Superior temporal gyrus (tissue), 1 donor: ENCODE measurements around the gene KRAS.
"Not testable (repeated sequence)": the region's sequence is repeated elsewhere in the genome, so short reads cannot be mapped to it uniquely, and the experiment has no call there.

Experiments
- DNase-seq: peaks from one replicate; pipeline ENCODE4 v3.0.0-alpha.2; 2016; ENCODE audit errors: extremely low spot score

Gene KRAS

DNA sequence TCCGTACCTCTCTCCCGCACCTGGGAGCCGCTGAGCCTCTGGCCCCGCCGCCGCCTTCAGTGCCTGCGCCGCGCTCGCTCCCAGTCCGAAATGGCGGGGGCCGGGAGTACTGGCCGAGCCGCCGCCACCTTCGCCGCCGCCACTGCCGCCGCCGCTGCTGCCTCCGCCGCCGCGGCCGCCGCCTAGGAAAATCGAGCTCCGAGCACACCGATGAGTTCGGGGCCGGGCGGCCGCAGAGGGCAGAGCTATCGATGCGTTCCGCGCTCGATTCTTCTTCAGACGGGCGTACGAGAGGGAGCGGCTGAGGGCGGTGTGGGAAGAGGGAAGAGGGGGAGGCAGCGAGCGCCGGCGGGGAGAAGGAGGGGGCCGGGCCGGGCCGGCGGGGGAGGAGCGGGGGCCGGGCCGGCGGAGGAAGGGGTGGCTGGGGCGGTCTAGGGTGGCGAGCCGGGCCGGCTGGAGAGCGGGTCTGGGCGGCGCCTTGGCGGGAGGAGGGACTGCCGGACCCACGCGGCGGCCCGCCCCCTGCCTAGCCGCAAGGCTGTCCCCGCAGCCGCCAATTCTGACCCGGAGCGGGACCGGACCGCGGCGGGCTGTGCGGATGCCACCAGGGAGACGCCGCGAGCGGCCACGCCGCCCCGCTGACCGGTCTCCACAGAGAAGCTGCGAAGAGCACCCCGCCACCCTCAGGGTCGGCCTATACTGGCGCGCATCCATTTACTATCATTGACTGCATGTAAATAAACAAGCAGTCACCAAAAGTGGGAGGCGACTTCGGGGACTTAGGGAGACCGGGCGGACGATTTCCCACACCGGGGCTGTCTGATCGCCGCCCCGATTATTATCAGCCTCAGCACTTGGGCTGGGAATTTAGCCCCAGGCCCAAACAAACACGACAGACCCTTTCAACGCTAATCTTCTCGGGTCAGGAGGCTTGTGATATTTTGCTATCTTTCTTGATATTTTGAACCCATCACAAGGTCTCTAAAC is at the start of gene KRAS:
Gene KRAS (minus strand): TSS at position 186 of the 987 bp plus-strand sequence.
- DNase-seq, result peak; percentile 96

DNA sequence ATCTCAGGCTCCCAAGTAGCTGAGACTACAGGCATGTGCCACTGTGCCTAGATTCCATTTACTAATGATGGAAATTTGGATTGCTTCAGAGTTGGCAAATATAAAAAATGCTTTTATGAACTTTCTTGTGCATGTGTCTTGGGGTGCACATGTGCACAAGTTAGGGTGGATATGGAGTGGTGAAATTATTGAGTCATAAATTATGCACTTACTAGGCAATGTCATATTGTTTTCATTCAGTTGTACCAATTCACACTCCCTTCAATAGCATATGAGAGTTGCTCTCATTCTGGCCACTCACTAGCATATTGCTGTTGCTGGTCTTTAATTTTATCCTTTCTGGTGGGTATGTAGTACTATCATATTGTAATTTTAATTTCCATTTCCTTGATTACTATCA is 45.7 kb upstream of the KRAS start:
- no peak for DNase-seq

DNA sequence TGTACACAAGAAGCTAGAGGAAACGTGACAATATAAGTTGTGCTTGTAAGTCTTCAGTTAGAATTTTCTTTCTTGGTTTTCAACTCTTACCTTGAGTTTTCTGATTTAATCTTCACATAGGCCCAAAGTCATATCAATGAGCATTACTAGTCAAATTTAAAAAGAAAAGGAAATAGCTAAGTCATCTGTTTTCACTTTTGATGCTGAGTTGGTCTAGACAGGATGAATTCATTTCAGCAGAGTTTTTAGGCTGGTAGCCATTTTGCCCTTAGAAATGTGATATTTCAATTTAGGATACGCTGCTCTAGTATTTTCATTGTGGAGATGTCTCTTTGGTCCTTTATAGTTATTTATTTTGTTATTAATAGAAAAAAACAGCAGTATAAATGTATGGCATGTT is 44.6 kb upstream of the KRAS start:
- DNase-seq, result no peak

DNA sequence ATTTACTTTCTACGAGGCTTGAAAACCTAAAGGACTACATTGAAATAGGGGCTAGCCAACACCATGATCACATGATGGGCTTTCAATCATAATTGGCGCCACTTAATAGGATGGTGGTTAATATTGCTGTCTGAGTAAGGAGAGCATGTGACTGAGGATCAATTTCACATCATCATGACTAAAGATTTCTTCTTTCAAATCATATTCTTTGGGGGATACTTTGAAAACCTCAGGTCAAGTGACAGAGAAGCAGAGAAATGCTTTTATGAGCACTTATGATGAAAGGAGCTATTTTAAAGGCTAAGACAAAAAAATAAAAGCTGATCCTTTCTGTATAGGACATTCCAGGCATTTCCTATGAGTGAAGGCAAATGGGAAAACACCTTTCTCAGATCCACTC is 42.9 kb upstream of the KRAS start:
- DNase-seq, result no peak

DNA sequence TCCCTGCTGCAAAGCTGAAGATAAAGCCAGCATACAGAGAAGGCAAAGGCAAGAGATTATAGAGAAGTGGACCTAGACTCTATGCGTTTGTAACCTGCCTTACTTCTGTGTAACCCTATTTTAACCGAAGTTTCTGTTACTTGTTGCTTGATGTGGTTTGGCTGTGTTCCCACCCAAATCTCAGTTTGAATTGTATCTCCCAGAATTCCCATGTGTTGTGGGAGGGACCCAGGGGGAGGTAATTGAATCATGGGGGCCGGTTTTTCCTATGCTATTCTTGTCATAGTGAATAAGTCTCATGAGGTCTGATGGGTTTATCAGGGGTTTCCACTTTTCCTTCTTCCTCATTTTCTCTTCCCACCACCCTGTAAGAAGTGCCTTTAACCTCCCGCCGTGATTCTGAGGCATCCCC is 42.1 kb upstream of the KRAS start:
- DNase-seq, result not testable (repeated sequence)

DNA sequence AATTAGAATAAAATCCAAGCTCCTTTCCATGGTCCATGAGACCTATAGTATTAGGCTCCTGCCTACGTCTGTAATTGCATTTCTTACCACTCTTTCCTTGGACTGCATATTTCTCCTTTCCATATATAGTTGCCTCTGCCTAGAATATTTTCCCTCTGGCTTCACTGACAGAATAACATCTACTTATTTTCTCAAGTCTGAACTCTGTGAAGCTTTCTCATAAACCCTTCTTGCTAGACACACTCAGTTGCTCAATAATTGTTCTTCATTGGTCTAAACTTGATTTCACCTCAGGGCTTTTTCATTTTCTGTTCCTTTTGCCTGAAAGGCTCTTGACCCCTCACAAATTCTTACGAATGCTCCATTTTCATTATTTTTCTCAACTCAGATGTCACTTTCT is 36.9 kb upstream of the KRAS start:
- DNase-seq, result no peak

DNA sequence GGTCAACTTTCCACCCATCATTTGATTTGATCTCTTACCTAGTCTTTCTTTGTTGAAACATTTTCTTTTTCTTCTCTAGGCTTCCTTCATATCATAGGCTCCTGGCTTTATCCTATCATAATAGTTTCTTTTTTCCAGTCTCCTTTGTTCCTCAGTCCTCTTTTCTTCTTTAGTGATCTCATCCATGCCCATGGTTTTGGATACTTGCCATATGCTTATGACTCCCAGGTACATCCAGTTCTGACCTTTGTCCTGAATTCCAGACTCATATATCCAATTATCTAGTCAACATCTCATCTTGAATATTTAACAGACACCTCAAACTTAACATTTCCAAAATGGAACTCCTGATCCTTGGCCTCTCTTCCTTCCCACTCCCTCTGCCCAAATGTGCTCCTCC is 36.1 kb upstream of the KRAS start:
- DNase-seq, result no peak

DNA sequence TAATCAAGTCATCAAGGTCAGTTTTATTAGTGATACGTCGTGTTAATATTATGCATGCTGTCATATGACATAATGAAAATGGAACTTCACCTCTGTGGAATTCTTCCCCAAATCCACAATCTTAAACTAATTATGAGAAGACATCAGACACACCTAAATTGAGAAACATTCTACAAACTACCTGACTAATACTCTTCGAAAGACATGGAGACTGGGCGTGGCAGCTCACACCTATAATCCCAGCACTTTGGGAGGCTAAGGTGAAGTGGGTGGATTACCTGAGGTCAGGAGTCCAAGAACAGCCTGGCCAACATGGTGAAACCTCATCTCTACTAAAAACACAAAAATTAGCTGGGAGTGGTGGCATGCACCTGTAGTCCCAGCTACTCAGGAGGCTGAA is 33.3 kb upstream of the KRAS start:
- DNase-seq, result no peak

DNA sequence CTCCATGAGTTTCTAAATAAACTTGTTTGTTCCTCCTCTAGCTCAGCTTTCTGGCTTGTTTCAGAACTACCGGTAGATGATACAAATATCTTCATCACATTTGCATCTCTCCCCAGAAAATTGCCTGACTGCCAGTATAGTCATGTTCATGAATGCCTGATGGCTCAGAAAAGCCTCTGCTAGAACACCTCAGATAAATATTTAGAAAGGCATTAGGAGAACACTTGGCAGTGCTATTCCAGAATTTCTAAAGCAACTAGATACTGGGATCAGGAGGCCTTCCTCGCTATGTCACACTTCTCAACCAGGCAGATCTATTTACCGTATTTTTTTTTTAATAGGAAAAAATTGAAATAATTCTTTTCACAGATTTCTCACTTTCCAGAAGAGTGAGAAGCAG is 32.3 kb upstream of the KRAS start:
- no peak for DNase-seq

DNA sequence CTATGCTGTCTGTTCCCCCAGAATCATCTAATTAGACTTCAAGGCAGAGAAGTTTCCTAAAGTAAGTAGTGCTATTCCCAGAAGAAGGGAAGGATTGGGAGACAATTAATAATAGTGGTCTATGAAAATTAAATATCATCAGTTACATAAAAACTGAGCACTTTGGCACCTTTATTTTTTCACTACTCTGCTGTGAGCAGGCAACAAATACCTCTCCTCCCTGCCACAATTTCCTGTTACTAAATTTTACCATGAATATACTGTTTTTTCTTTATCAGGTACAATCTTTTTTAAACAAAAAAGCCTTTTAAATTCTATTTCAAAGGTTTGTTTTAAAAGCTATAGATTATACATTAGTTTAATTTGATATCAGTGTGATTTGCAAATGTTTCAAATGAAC is 29.4 kb upstream of the KRAS start:
- DNase-seq, result no peak

DNA sequence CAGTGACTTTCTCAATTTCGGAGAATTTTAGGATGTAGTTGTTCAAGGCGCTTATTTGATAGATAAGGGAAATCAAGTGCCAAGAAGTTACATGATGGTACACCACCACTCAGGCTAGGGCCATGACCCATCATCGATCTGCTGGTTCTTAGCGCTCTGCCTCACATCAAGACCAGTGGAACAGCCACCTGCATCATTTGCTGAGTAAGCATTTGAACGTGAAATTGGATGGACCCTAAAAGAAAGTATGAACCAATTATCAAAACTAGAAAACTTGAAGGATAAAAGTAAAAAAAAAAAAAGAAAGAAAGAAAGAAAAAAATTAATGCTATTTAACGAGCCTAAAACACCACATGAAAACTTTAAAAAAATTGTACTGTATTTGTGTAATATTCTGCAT is 27.5 kb upstream of the KRAS start:
- no peak for DNase-seq

DNA sequence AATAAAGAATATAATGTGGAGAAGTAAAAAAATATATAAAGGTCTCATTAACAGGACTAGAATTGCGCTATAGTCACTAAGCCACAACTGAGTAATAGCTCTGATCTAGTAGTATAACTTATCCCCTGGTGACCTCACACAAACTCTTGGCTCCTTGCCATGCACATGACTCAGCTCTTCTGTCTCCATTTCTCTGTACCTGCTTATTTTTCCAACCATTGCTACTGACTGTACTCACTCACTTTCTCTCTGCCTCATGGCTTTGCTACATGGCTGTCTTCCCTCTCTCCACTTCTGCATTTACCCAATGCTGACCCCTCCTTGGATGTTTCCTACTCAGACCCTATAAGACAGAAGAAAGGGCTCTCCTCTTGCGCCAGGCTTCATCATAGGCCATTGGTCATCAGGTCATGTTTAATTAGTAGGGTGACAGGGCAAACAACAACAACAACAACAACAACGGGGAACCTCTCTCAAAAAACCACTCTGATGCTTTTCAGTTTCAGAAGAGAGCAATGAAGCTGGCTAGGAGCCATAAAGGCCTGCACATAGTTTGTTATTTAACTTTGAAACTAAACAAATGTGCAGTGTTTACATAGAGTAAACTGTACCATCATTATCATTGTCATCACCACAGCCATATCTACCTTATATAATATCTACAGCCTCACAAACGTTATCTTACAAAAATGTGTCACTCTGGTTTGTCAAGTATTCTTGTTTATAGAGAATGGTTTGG is 25.6 kb upstream of the KRAS start:
- DNase-seq, result no peak

DNA sequence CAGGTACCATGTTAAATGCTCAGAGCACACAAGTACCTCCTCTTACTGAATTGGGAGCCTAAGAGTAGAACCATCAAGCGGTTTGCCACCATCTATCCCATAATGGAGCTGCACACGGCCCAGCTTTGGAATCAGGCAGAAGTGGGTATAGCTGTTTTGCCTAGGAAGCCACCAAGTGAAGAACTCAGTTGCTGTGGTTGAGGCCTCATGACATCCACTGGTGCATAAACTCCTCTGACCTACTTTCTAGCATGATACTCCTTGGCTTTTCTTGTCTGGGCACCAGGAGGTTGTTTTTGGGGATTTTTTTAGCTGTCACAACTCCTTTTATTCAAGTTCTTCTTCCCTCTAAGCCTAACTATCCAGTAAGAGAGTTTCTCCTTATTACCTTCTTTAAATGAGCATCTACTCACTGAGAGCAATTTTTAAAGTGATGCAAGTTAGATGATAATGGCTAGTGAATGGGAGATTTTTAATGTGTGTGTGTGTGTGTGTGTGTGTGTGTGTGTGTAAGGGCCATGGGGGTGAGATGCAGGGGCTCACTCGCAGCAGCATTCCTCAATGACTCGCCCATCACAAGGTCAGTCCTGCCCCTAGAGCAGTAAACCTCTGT is 20.9 kb upstream of the KRAS start:
- no peak for DNase-seq

DNA sequence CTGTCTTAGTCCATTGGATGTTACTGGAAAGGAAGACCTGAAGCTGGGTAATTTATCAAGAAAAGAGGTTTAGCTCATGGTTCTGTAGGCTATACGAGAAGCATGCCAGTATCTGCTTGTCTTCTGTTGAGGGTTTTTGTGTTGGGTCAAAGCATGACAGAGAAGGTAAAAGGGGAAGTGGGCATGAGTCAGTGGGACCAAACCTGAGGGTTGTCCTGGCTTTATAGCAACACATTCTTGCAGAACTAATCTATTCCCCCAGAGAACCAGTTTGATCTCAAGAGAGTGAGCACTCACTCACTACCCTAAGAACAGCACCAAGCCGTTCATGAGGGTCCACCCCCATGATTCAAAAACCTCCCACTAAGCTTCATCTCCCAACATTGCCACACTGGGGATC is 19.0 kb upstream of the KRAS start:
- no peak for DNase-seq

DNA sequence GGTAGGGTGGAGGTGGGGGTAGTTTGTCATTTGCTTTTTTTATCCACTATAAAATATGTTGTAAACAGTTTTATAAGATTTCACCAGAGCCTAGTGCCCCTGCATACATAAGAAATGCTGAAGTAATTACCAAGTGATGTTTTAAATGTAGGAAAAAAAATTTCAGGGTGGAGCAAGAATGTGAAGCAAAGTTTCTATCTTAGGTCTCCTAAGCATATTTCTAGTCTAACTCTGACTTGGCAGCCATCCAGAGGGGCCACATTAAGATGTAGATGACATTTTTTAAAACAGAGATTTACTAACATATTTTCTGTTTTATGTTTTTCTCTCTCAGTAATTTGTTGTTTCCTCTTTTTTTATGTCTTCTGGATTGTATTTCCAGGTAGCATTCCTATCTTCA is 15.8 kb upstream of the KRAS start:
- DNase-seq, result no peak

DNA sequence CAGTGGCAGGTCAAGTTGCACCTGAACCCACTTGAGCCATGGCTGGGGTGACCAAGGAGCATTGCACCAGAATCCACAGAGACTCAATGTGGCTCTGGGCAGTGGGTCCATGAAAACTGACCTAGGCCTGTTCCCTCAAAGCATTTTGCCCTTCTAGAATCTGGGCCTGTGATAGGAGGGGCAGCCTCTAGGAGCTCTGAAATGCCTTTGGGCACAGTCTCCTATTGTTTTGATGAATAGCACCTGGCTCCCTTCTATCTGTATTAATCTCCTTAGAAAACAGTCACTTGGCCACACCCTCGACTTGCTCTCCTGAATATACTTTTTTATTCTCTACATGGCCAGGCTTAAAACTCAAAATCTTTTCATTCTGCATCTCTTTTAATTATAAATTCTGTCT is 14.1 kb upstream of the KRAS start:
- no peak for DNase-seq

DNA sequence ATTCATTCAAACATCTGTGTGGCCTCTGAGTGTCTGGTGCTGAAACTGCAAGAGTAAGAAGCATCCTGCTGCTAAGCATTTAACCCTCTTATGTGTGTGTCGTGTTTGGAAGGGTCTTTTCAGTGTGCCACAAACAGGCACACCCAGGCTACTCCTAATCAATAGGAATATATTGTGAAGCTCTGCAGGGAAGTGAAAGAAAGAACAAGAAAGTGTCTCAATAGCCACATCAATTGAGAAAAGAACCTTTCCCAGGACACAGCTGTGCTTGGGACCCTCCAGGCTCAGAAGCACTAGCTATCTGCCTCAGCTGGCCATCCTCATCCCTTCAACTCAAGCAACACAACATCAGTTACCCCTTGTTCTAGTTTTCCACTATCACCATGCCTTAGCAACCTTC is 13.4 kb upstream of the KRAS start:
- DNase-seq, result no peak

DNA sequence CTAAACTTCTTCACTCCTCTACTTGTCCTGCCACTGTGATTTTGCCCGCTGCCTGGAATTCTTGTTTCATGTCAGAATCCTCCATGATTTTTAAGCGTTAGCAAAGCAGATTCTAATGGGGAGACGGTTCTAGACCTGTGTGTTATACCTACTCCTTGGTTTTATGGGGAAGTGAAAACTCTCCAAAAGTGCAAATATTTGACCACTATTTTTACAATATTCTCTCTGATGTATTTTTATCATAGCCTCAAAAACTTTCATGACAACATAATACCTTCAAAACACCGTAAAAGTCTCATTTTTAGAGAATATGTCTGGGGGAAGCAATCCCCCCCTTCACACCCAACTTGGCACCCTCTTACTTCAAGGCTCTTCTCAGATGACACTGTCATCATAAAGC is 12.9 kb upstream of the KRAS start:
- DNase-seq, result no peak

DNA sequence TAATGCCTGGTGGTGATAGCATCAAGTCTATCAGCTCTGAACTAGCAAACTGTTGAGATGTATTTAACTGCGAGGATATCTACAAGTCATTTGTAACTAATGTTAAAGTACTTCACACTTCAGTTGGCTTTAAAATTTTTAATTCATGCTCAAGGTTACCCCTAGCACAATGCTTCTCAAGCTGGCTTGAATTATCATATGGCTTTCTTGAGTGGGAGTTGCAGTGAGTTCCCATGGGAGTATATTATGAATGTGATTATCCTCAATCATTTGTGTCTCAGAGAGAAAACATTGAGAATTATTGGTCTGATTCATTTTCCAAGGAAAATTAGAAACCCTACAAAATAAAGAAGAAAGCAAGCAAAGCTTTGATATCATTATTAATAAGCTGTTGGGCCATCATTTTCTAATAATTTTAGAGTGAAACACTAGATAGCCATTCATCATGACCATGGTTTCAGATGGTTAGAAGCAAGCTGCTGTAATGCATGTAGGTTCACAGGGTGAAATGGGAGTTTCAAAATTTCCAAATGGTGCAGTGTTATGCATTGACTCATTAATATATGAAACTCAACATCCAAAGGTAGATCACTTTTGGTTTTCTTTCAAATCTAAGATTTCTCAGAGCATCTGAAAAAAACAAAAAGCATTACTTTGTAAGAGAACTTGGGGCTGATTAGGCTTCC is 11.8 kb upstream of the KRAS start:
- DNase-seq, result no peak

DNA sequence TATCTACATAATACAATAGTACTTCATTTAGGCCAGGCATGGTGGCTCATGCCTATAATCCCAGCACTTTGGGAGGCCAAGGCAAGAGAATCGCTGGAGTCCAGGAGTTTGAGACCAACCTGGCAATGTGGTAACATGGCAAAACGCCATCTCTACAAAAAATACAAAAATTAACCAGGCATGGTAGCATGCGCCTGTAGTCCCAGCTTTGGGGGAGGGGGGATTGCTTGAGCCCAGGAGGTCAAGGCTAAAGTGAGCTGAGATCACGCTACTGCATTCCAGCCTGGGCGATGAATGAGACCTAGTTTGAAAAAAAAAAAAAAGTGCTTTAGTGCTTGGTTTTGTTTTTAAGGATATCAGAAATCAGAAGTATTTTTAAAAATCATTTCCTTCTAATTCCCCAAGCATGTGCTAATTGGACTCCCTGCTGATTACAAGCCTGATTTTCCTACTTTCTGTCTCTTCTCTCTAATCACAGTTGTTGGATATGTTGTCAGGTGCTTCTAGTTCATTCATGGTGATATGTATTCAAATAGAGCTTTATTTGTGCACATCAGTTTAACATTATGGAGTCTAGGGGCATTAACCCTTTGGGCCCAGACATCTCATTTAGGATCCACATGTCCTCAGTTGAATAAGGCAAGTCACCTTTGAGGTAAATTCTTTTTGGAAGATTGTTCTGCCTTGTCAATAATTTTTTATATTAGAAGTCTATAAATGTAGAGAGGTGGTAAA is 7.0 kb upstream of the KRAS start:
- no peak for DNase-seq

DNA sequence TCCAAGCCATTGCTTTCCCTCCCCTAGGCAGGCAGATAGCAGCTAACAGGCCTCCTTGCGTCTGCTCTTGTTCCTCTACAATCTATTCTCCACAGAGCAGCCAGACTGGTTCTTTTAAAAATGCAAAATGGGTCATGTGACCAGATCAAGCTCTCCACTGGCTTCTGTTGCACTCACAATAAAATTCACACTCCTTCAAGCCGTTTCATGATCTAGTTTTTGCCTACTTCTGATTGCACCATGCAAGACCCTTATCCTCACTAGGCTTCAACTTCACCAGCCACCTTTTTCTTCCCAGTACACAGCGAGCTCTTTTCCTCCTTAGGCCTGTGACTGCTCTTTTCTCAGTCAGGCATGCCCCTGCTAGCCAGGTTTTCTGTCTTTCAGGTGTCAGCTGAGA is 6.1 kb upstream of the KRAS start:
- no peak for DNase-seq
